HG03520 (cell line): ENCODE data around the gene BIVM.
"Not testable (repeated sequence)": the region's sequence is repeated elsewhere in the genome, so short reads cannot be mapped to it uniquely, and the experiment has no call there.

Experiments
- ATAC-seq: cut with Tn5 transposase; IDR thresholded peaks from one replicate; pipeline ENCODE4 v1.9.1; 2021; ENCODE audit warnings: mild to moderate bottlenecking, moderate library complexity; ENCODE audit not compliant: unreplicated experiment

BIVM gene, protein sequence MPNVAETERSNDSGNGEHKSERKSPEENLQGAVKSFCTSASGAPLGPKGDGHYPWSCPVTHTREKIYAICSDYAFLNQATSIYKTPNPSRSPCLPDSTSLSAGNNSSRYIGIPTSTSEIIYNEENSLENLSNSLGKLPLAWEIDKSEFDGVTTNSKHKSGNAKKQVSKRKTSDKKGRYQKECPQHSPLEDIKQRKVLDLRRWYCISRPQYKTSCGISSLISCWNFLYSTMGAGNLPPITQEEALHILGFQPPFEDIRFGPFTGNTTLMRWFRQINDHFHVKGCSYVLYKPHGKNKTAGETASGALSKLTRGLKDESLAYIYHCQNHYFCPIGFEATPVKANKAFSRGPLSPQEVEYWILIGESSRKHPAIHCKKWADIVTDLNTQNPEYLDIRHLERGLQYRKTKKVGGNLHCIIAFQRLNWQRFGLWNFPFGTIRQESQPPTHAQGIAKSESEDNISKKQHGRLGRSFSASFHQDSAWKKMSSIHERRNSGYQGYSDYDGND

DNA sequence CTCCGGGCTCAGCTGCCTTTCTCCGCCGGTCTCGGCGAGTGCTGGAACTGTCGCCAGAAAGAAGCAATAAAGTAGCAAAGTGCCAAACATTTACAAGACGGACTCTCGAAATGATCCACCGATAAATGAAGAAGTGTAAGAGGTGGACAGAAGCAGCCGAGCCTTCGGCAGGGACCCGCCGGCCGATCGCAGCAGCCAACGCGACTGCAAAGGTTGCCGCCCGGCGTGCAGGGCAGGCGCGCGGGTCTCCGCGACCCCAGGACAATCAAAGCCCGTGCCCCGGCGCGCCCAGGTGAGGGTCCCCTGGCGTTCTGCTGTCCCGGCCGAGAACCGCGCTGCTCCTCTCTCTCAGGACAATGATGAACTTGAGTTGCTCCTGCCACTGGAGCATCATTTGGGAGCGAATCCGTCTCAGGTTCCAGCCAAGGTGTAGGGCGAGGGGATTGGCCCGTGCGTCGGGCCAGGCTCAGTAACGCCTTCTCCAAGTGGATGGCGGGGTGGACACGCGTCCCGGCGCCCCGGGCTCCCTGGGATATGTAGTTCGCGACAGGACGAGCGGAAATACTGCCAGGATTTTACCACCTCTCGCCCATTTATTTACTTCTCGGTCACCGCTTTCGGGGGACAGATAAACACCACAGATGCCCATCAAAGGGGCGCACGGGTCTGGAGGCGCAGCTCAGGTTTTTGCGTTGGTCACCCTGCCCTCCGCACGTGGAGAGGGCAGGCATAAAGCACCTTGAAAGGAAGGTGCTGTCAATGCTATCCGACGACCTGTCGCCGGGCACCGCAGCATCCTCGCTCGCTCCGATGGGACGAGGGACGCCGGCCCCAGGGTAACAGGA lies at the start of gene BIVM, which contains the start of gene POGLUT2:
BIVM (plus strand) TSS at position 539 of the 845 bp plus-strand sequence. CDS start 8,149 bp downstream, outside the sequence.
POGLUT2 (minus strand) TSS at position 396 of the 845 bp plus-strand sequence; CDS start at position 90, 306 bp downstream.
- peak; percentile 79 for ATAC-seq

DNA sequence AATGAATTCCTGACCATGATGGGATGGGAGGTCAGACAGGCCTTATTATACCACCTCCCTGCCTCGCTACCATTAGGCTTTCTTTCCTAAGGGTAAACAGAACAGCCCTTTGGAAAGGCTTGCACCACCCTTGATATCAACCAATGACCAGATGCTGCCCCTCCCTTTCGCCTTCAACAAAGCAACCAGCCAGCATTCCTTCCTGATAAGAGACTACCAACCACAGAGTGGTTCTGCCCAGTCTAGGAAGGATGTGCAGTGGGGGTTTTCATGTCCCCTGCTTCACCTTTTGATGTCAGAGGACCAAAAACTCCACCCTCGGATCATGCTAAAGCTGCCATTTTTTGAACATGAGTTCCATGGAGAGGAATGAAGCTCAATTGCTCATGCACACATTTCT lies 47.0 kb upstream of the BIVM start:
- ATAC-seq, result no peak

- no peak for ATAC-seq
Measured at GRCh38 chr13:102757006-102757405, 41.9 kb upstream of the BIVM start.

- ATAC-seq, result no peak
Measured at GRCh38 chr13:102758842-102759241, 40.1 kb upstream of the BIVM start.

GRCh38 chr13:102761071-102761470 lies 37.8 kb upstream of the BIVM start:
- ATAC-seq, result no peak

DNA sequence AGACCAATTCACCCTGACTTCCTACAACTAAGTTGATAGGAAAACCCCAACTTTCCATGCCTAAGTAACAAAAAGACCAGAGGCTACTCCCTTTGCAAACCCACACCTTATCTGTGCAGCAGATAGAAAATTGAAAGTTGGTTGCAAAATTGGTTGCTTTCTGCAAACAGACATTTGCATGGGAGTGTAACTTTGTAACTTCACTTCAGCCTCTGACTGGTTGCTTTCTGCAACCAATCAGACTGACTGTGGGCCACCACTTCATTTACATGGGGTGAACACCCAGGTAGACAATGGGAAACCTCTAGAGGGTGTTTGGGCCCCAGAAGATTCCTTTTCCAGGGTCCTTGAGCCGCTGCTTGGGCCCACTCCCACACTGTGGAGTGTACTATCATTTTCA lies 35.2 kb upstream of the BIVM start:
- ATAC-seq, result no peak

DNA sequence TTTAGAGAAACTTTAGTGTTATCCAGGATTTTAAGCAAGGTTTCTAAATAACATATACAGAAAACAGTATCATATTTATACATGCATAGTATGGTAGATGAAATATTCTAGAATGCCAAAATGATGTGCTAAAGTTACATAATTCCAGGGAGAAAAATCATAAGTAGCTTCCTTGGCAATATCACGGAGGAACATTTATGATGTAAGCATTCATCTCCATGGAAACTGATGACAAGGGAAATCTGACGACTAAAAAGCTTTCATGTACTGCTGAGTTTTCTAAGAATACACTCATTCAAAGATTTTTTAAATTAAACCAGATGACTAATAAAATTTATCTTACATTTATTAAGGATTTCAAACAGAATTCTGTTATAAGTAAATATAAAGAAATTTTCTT lies 30.0 kb upstream of the BIVM start:
- ATAC-seq, result no peak

DNA sequence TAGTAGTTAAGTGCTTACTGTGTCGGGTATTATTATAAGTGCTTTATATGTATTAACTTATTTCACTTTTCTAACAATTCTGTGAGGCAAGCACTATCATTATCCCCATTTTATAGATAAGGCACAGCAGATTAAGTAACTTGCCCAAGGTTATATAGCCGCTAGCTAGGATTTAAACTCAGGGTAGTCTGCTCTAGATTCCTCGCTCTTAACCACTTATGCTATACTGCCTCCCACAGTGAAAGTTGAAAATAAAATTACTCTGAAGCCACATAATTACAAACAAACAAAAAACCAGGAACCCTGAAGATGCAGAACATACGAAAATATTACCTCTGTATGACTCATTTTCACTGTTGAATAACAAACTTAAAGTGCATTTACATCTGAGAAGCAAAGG lies 29.2 kb upstream of the BIVM start:
- ATAC-seq, result no peak

- ATAC-seq, result no peak
Measured at GRCh38 chr13:102770435-102770834, 28.5 kb upstream of the BIVM start.

DNA sequence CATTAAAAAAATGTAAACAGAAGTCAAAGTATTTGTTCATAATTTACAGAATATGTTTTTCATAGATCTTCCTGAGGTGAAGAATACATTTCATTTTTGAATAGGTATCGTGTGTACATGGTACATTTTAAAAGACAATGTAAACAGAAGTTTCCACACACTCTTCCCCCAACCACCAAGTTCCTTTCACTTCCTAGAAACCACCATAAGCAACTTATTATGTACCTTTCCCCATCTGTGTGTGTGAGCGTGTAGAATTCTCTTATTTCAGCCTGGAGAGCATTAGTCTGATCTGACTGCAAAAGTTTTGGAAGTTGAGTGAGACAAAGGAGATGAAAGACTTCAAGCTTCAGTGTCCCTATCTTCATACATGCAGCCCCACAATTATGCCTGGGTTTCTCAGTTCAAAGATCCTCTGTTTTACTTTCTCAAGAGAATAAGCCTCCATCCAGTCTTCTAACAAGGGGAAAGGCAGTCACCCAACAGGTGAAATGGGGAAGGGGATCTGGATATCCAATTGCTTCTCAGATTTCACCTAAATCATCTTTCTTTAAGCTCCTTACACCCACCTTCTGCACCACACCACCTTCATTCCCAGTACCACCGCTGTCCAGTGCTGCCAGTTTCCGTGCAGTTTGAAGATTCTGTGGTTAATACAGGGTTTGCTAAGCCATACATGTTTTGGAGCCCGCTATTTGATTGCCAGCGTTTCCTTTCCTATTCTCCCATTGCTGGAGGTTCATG lies 27.4 kb upstream of the BIVM start:
- no peak for ATAC-seq

DNA sequence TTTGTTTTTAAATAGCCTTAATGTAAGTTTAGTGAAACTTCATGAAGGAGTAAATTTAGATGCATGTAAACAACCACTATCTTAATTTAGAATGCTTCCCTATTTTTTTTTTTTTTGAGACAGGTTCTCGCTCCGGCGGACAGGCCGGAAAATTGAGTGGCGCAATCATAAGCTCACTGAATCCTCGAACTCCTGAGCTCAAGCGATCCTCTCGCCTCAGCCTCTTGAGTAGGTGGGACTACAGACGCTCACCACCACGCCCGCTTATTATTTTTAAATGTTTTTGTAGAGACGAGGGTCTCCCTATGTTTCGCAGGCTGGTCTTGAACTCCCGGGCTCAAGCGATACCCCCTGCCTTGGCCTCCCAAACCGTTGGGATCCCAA lies 26.9 kb upstream of the BIVM start:
- ATAC-seq, result no peak

DNA sequence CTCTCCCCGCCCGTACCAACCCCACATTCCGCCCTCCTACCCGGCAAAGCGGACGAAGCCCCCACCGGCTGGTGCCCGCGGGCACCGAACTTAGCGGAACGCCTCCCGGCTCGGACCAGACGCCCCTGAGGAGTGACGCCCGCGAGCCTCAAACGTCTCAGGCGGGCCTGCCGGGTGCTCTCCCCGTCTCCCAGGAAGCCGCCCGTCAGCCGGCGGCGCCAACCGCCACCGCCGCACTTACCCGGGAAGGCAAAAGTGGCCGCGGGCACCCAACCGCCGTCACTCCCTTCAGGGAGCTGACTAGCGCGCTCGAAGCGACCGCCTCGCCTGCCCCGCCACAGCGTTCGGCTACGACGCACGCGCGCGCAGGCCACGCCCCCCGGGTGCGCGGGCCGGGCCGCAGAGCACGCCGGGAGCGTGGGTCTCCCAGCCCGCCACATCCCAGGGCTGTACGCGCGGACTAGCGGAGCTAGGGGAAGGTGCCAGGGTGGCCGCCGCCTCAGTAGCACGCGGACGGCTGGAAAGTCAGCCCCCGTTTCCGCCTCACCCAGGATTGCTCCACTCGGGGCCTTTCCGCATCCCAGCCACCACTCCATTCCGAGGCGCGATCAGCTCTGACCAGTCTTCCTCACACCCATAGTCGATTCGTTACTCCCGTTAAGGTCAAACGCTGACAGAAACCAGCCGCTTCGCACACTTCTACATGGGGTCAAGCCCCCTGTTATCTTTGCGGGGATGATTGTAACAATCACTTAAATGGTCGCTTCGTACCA lies 25.3 kb upstream of the BIVM start, which contains the start of gene TEX30:
TEX30 (minus strand) TSS at position 346 of the 773 bp plus-strand sequence. CDS start 3,760 bp downstream, outside the sequence.
- peak; percentile 93 for ATAC-seq

DNA sequence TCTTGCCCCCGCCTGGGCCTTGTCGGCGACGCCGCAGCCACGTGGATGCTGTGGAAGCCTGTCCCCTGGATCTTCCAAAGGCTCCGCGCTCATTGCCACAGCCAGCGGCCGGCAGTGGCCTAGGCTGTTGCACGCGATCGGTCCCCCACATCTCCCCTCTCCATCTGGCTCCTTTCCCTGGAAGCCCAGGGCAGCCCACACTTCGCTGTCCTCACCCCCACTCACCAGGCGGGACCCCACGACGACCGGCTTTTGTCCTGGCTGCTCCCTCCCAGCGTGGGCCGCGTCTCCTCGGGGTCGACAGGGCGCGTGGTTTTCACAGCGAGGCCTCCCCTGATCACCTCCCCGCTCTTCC lies 24.7 kb upstream of the BIVM start:
- no peak for ATAC-seq

- ATAC-seq, result no peak
Measured at GRCh38 chr13:102774591-102775520, 24.1 kb upstream of the BIVM start.

DNA sequence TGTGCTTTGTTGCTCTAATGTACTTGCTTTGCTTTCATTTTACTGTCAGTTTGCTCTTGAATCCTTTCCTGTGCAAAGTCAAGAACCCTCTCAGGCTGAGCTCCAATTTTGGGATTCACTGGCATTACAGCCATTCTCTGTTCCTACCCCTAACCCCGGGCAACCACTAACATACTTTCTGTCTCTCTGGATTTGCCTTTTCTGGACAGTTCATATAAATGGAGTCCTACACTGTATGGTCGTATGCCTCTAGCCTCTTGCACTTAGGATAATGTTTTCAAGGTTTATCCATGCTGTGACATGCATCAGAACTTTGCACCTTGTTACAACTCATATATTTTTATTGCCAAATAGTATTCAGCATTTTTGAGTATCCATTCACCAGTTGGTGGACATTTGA lies 22.6 kb upstream of the BIVM start:
- no peak for ATAC-seq

GRCh38 chr13:102777736-102778135 lies 21.2 kb upstream of the BIVM start:
- ATAC-seq, result no peak

GRCh38 chr13:102779436-102780159 lies 19.3 kb upstream of the BIVM start:
- no peak for ATAC-seq

- not testable (repeated sequence) for ATAC-seq
Measured at GRCh38 chr13:102780656-102781055, 18.3 kb upstream of the BIVM start.
